Measurements from ENCODE around the gene MTHFD2L. TPM values are rescaled to one million over a fixed set of nuclear protein-coding genes. Genes with fewer than 3 reads are reported as not detected.
A peak's percentile ranks its signal among the peaks of the same experiment; 100 is the strongest.

The MTHFD2L gene
- total and polyA plus RNA-seq, 10 of the 15 experiments (the other 5 are each of a cell fraction or from before 2014, with no cell fraction given): 4.8 to 25.4 (median 14.4) TPM

DNA sequence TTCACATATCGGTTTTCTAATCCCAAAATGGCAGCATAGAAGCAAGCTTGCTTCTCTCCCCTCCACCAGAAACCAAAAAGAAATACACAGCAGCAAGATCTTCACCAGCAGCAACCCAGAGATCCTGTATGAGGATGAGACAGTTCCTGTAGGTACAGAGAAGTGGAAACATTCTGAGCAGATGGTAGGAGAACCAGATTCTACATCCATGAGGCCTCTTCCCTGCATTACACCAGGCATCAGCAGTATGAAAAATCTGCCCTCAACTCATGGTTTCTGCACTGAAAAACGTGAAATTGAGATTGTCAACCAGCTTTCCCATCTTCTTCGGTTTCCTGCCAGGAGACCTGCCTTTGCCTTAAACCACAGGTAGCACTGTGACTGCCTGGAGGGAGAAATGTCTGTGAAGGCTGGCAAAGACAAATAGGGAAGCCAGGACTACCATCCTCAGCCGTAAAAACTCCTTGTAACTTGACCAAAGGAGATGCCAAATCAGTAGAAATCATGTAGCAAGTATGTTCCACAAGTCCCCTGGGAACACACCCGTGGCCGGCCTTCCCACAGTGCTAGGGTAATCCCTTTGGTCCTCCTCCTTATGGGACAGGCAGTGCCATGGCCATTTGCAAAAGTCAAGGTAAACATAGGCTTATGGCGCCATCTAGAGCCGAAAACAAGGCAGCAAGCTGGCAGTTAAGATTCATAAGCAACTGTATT, 24.0 kb upstream of the MTHFD2L start:
- H3K4me3 ChIP-seq: no peak overlapping the region
- H3K79me2 ChIP-seq (ENCODE audit: control insufficient read depth, insufficient read depth, low read length): no peaks in the 10 kb centered on the region
- no peak overlapping the region for H3K27ac ChIP-seq (ENCODE audit: control insufficient read depth, insufficient read depth)
- 6% methylated on average over 8 of the region's 8 CpGs for WGBS (ENCODE audit: insufficient coverage, insufficient replicate concordance, low lambda C conversion rate, missing lambda C conversion rate)
- ChIA-PET CTCF (interaction anchor here (0.6 to 6.6 kb wide), 48 partner anchors 8 to 825 kb away, joined by 3 to 113 read pairs (median 4); partner anchors contain the start of genes EPGN and MTHFD2L), POLR2A (no interaction called here), RAD21 (ENCODE audit: unreplicated experiment) (interaction anchor here (0.6 to 2.6 kb wide), 18 partner anchors 10 to 825 kb away, joined by 3 to 15 read pairs (median 4); no protein-coding TSS in a partner anchor), SMC1A (ENCODE audit: uncharacterized antibody, unreplicated experiment) (interaction anchor here (0.6 to 3.7 kb wide), 35 partner anchors 8 to 1010 kb away, joined by 3 to 32 read pairs (median 3); no protein-coding TSS in a partner anchor)
- peaks cover 0 to 4% of the 10 kb centered on the region in 2 experiments; a peak in 1 of 4 replicates for H3K27me3 ChIP-seq (replicated peaks in 1 of 2; ENCODE audit: control insufficient read depth in 2 of 2, insufficient read depth in 2 of 2, low read length in 1 of 2)
- no peaks in the 10 kb centered on the region for H4K20me1 ChIP-seq (ENCODE audit: control insufficient read depth, insufficient read depth)
- in situ Hi-C loops (cut with MboI): loop anchor here (5.0 to 25.0 kb wide), 2 partner anchors 472 to 572 kb away; no protein-coding TSS in a partner anchor
- peak; percentile 20 for DNase-seq (ENCODE audit: low read depth, low spot score)
- no peak overlapping the region for H3K9ac ChIP-seq (ENCODE audit: control insufficient read depth, insufficient read depth, low read length)
- BruUV-seq (replicated peaks): no TSS peak
- no peak overlapping the region for H3K4me2 ChIP-seq (ENCODE audit: control insufficient read depth, insufficient read depth)
- no peak overlapping the region for H2AFZ ChIP-seq (ENCODE audit: control insufficient read depth, low read depth, low read length)
- intact Hi-C loops (cut with micrococcal nuclease; ENCODE audit: unreplicated experiment): loop anchor here (1.0 to 10.0 kb wide), 4 partner anchors 405 to 819 kb away; no protein-coding TSS in a partner anchor
- ATAC-seq: peak; percentile 89
- no peak for TF ChIP-seq ZNF217 (IDR thresholded peaks at IDR 0.05)
- TF ChIP-seq MYB (IDR thresholded peaks at IDR 0.05; ENCODE audit: borderline replicate concordance, low read depth, low read length): no peak
- TF ChIP-seq SMC3 (IDR thresholded peaks at IDR 0.05; ENCODE audit: borderline replicate concordance, low read length): peak; percentile 65
- TF ChIP-seq ETV6 (conservative IDR thresholded peaks at IDR 0.05 in 1 of 2, IDR thresholded peaks at IDR 0.05 in 1 of 2; ENCODE audit: borderline replicate concordance in 1 of 2, low read depth in 1 of 2): no peak
- no peak for TF ChIP-seq POLR2A (IDR thresholded peaks at IDR 0.05; ENCODE audit: low read depth, low read length)
- no peak for TF ChIP-seq ASH2L (IDR thresholded peaks at IDR 0.05; ENCODE audit: borderline replicate concordance, low read depth)
- TF ChIP-seq, protein P1, sequence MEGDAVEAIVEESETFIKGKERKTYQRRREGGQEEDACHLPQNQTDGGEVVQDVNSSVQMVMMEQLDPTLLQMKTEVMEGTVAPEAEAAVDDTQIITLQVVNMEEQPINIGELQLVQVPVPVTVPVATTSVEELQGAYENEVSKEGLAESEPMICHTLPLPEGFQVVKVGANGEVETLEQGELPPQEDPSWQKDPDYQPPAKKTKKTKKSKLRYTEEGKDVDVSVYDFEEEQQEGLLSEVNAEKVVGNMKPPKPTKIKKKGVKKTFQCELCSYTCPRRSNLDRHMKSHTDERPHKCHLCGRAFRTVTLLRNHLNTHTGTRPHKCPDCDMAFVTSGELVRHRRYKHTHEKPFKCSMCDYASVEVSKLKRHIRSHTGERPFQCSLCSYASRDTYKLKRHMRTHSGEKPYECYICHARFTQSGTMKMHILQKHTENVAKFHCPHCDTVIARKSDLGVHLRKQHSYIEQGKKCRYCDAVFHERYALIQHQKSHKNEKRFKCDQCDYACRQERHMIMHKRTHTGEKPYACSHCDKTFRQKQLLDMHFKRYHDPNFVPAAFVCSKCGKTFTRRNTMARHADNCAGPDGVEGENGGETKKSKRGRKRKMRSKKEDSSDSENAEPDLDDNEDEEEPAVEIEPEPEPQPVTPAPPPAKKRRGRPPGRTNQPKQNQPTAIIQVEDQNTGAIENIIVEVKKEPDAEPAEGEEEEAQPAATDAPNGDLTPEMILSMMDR (IDR thresholded peaks at IDR 0.05 in 2 of 3, conservative IDR thresholded peaks at IDR 0.05 in 1 of 3; ENCODE audit: control insufficient read depth in 2 of 3, extremely low read depth in 1 of 3, insufficient read depth in 1 of 3, low read depth in 3 of 3, low read length in 3 of 3): peak; percentile 69 to 86 (median 75)
- no peak for TF ChIP-seq CHD4 (IDR thresholded peaks at IDR 0.05)
- no peak for TF ChIP-seq KAT2A (conservative IDR thresholded peaks at IDR 0.05; ENCODE audit: control insufficient read depth, low read depth, low read length)
- no peak for TF ChIP-seq EZH2 (IDR thresholded peaks at IDR 0.05; ENCODE audit: borderline replicate concordance, control insufficient read depth, low read depth, low read length)
- TF ChIP-seq ZNF384 (IDR thresholded peaks at IDR 0.05; ENCODE audit: borderline replicate concordance, low read depth, low read length): no peak
- TF ChIP-seq YY1 (IDR thresholded peaks at IDR 0.05; ENCODE audit: low read depth, low read length): peak; percentile 78
- peak; percentile 86 for TF ChIP-seq RAD21 (IDR thresholded peaks at IDR 0.05; ENCODE audit: insufficient read depth, low read depth, low read length)
- no peaks in the 10 kb centered on the region for H3K4me1 ChIP-seq (ENCODE audit: control insufficient read depth, insufficient read depth, low read length)
- FAIRE-seq: peak; percentile 87
- H3K9me3 ChIP-seq (replicated peaks; ENCODE audit: control insufficient read depth, insufficient read depth, low read length): no peaks in the 10 kb centered on the region
- no peaks in the 10 kb centered on the region for H3K36me3 ChIP-seq (ENCODE audit: control insufficient read depth in 2 of 2, insufficient read depth in 2 of 2, low read length in 1 of 2)
